PFSK-1 (cell line): ENCODE results near the gene CDK6.

ENCODE experiments used
- FOXP2 ChIP-seq: optimal IDR thresholded peaks from 2 replicates; pipeline ENCODE3; 2011; ENCODE audit warnings: borderline replicate concordance, control low read depth, inconsistent platforms; ENCODE audit not compliant: insufficient read depth; ENCODE audit errors: extremely low read length, extremely low read depth
- POLR2AphosphoS5 ChIP-seq: IDR thresholded peaks from 2 replicates; pipeline ENCODE4 v1.6.1; 2012; ENCODE audit warnings: low read depth, mild to moderate bottlenecking, control low read depth, low read length, moderate library complexity
- SIN3A ChIP-seq: IDR thresholded peaks from 2 replicates; pipeline ENCODE4 v1.6.1; 2012; ENCODE audit warnings: mild to moderate bottlenecking, low read length, moderate library complexity, borderline replicate concordance; ENCODE audit not compliant: insufficient read depth
- TAF1 ChIP-seq: IDR thresholded peaks from 2 replicates; pipeline ENCODE4 v1.6.1; 2012; ENCODE audit warnings: low read length, control low read depth, borderline replicate concordance; ENCODE audit not compliant: insufficient read depth
- TF ChIP-seq, protein P1 (sequence below), 2 experiments: IDR thresholded peaks; 2 replicates each; pipeline versions ENCODE4 v1.6.1 to v1.8.0; 2011 to 2012; ENCODE audit warnings: low read depth in 2 of 2, low read length in 2 of 2, control low read depth in 1 of 2, inconsistent platforms in 1 of 2, mild to moderate bottlenecking in 1 of 2, moderate library complexity in 1 of 2; ENCODE audit not compliant: insufficient read depth in 1 of 2

CDK6 gene

DNA sequence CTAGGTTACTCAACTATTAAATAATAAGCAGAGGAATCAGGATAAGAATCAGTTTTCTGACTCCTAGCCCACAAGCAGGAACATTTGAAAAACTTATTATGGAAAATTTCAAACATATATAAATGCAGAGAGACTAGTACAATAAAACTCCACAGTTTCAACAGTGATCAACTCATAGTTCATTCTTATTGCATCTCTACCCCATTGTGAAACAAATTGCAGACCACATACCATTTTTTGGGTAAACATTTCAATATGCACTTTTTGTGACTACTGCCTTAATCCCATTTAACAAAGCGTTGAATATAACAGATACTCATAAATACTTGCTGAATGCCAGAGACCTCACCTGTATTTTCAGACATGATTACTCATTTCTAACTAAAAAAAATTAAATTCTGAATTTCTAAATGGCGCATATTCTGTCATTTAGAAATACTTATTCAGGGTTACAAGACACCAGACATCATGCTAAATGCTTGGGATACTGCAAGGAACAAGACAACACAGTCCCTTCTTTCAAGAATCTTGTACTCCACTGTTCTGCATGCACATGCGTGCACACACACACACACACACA, 11.4 kb downstream of the CDK6 start:
- TF ChIP-seq SIN3A (no peak), FOXP2 (no peak), TAF1 (no peak), POLR2AphosphoS5 (no peak)
- TF ChIP-seq, protein P1, sequence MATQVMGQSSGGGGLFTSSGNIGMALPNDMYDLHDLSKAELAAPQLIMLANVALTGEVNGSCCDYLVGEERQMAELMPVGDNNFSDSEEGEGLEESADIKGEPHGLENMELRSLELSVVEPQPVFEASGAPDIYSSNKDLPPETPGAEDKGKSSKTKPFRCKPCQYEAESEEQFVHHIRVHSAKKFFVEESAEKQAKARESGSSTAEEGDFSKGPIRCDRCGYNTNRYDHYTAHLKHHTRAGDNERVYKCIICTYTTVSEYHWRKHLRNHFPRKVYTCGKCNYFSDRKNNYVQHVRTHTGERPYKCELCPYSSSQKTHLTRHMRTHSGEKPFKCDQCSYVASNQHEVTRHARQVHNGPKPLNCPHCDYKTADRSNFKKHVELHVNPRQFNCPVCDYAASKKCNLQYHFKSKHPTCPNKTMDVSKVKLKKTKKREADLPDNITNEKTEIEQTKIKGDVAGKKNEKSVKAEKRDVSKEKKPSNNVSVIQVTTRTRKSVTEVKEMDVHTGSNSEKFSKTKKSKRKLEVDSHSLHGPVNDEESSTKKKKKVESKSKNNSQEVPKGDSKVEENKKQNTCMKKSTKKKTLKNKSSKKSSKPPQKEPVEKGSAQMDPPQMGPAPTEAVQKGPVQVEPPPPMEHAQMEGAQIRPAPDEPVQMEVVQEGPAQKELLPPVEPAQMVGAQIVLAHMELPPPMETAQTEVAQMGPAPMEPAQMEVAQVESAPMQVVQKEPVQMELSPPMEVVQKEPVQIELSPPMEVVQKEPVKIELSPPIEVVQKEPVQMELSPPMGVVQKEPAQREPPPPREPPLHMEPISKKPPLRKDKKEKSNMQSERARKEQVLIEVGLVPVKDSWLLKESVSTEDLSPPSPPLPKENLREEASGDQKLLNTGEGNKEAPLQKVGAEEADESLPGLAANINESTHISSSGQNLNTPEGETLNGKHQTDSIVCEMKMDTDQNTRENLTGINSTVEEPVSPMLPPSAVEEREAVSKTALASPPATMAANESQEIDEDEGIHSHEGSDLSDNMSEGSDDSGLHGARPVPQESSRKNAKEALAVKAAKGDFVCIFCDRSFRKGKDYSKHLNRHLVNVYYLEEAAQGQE (IDR thresholded peaks at IDR 0.05; ENCODE audit: insufficient read depth in 1 of 2, low read depth in 2 of 2, low read length in 2 of 2) = no peak

DNA sequence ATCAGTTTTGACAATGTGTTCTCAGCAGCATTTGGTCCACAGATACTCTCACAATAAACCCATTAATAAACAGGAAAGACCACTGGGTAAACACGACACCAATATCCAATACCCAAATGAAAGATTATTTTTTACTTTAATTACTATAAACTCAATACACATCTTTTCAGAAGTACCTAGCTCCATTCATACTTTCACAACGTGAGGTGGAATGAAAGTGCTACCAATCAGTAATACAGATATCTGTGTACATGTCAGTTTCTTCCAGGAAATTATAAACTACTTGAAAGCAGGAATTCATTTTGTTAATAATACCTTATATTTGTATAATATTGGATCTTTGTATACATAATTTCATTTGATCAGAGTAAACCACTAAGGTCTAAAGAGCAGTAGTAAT, 11.9 kb downstream of the CDK6 start:
- no peak for TF ChIP-seq FOXP2
- TF ChIP-seq, protein P1 (IDR thresholded peaks at IDR 0.05; ENCODE audit: insufficient read depth in 1 of 2, low read depth in 2 of 2, low read length in 2 of 2) = no peak
- TF ChIP-seq SIN3A = no peak
- TF ChIP-seq TAF1 = no peak
- TF ChIP-seq POLR2AphosphoS5 = no peak

DNA sequence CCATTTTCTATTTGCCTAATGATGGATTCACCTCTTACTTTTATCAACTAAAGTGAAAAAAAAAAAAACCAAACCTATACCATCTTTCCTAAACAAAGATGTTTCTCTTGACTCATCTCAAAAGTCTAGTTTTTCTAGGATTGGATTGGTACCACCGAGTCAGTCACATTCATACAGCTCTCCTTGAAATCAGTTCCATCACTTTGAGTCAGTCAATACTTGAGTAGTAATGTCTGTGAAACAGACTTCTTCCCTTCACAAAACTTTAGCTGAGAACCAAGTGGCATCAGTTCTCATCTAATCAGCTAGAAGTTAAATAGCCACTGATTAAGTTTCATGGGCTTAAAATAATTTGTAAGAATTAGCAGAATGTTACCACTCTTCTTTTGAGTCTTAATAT, 13.3 kb downstream of the CDK6 start:
- TF ChIP-seq, protein P1 (IDR thresholded peaks at IDR 0.05; ENCODE audit: insufficient read depth in 1 of 2, low read depth in 2 of 2, low read length in 2 of 2) = no peak
- TF ChIP-seq POLR2AphosphoS5 (no peak), FOXP2 (no peak), SIN3A (no peak), TAF1 (no peak)

DNA sequence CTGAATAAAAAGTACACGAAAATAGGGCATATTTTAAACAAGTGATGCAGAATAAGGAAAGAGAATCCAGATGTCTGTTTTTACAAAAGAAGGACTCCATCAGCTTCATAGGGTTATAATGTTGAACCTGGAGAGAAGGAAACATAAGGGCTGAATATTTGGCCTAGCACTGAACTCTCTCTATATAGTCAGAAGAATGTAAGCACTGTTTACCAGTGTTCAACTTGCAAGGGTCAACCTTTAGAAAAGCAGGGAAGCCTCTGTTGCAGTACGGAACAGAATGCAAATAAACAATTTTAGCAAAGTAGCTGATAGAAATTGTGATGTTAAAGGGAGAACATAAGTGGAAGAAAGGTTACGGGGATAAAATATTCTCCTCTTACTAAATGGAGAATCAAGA, 16.2 kb downstream of the CDK6 start:
- no peak for TF ChIP-seq FOXP2
- no peak for TF ChIP-seq SIN3A
- no peak for TF ChIP-seq POLR2AphosphoS5
- TF ChIP-seq, protein P1 (IDR thresholded peaks at IDR 0.05; ENCODE audit: insufficient read depth in 1 of 2, low read depth in 2 of 2, low read length in 2 of 2) = no peak
- TF ChIP-seq TAF1 = no peak
